ENCODE results near the gene HIP1. TPM values are rescaled to one million over a fixed set of nuclear protein-coding genes. Genes with fewer than 3 reads are reported as not detected.
"Not testable (repeated sequence)": the region's sequence is repeated elsewhere in the genome, so short reads cannot be mapped to it uniquely, and the experiment has no call there.

Gene HIP1
- total RNA-seq, 1 experiment from 2014 or later, result 43.3 TPM

GRCh38 chr7:75779035-75779434 is 40.3 kb upstream of the HIP1 start:
- H3K4me3 ChIP-seq (ENCODE audit: low read depth in 2 of 2, low read length in 2 of 2); CTCF ChIA-PET; DNase-seq (ENCODE audit: low read depth, low spot score); intact Hi-C loops (cut with micrococcal nuclease; ENCODE audit: unreplicated experiment); H3K27ac ChIP-seq (ENCODE audit: low read length); H3K36me3 ChIP-seq (ENCODE audit: control insufficient read depth, insufficient read depth, low read length); H3K4me1 ChIP-seq (ENCODE audit: control insufficient read depth, insufficient read depth, low read length); POLR2A ChIA-PET; ATAC-seq; BruUV-seq (replicated peaks); H3K9me3 ChIP-seq (ENCODE audit: control insufficient read depth, insufficient read depth, low read depth, low read length); in situ Hi-C loops (cut with HindIII; ENCODE audit: low pct_unique_long_range_greater_than_20kb, low sequenced_read_pairs); H3K27me3 ChIP-seq (ENCODE audit: control insufficient read depth, insufficient read depth, low read length): not testable (repeated sequence)

GRCh38 chr7:75776295-75776971 is 37.7 kb upstream of the HIP1 start:
- peak; percentile 60; the same call in 1 of the 2 replicates for ATAC-seq
- no peak for TF ChIP-seq REST (IDR thresholded peaks at IDR 0.05; ENCODE audit: insufficient read depth in 1 of 2, low read depth in 2 of 2, low read length in 1 of 2)
- no peak for TF ChIP-seq POLR2AphosphoS5 (IDR thresholded peaks at IDR 0.05; ENCODE audit: low read depth, low read length)
- no peak for TF ChIP-seq CTCF (IDR thresholded peaks at IDR 0.05)
- no peak for TF ChIP-seq SIN3A (IDR thresholded peaks at IDR 0.05; ENCODE audit: borderline replicate concordance, insufficient read depth, low read depth, low read length)
- H3K27me3 ChIP-seq (ENCODE audit: control insufficient read depth, insufficient read depth, low read length), result no peaks in the 10 kb centered on the region
- H3K9me3 ChIP-seq (ENCODE audit: control insufficient read depth, insufficient read depth, low read depth, low read length), result no peaks in the 10 kb centered on the region
- BruUV-seq (replicated peaks), result no TSS peak
- no peaks in the 10 kb centered on the region for H3K36me3 ChIP-seq (ENCODE audit: control insufficient read depth, insufficient read depth, low read length)
- in situ Hi-C loops (cut with HindIII; ENCODE audit: low pct_unique_long_range_greater_than_20kb, low sequenced_read_pairs), result no loop called here
- CTCF ChIA-PET, result no interaction called here
- H3K27ac ChIP-seq (ENCODE audit: low read length), result no peak overlapping the region
- no peaks in the 10 kb centered on the region for H3K4me1 ChIP-seq (ENCODE audit: control insufficient read depth, insufficient read depth, low read length)
- POLR2A ChIA-PET, result no interaction called here
- DNase-seq (ENCODE audit: low read depth, low spot score), result peak; percentile 67
- intact Hi-C loops (cut with micrococcal nuclease; ENCODE audit: unreplicated experiment), result no loop called here
- H3K4me3 ChIP-seq (ENCODE audit: low read depth in 2 of 2, low read length in 2 of 2), result no peak overlapping the region

GRCh38 chr7:75773958-75774357 is 35.2 kb upstream of the HIP1 start:
- H3K36me3 ChIP-seq (ENCODE audit: control insufficient read depth, insufficient read depth, low read length); BruUV-seq (replicated peaks); H3K4me3 ChIP-seq (ENCODE audit: low read depth in 2 of 2, low read length in 2 of 2); ATAC-seq; in situ Hi-C loops (cut with HindIII; ENCODE audit: low pct_unique_long_range_greater_than_20kb, low sequenced_read_pairs); POLR2A ChIA-PET; H3K4me1 ChIP-seq (ENCODE audit: control insufficient read depth, insufficient read depth, low read length); DNase-seq (ENCODE audit: low read depth, low spot score); intact Hi-C loops (cut with micrococcal nuclease; ENCODE audit: unreplicated experiment); H3K27me3 ChIP-seq (ENCODE audit: control insufficient read depth, insufficient read depth, low read length); H3K27ac ChIP-seq (ENCODE audit: low read length); CTCF ChIA-PET; H3K9me3 ChIP-seq (ENCODE audit: control insufficient read depth, insufficient read depth, low read depth, low read length): not testable (repeated sequence)
